HFFc6 (cell line): ENCODE measurements around the gene ADAMTS13. TPM values are rescaled to one million over a fixed set of nuclear protein-coding genes. Genes with fewer than 3 reads are reported as not detected.

Source experiments
- DNase-seq: peaks from one replicate; pipeline ENCODE4 v3.0.0-alpha.2; 2018
- H3K27ac Mint-ChIP-seq: 2 replicates; pipeline ENCODE4 v1.8.0; 2020; ENCODE audit warnings: mild to moderate bottlenecking, mixed read lengths
- H3K27me3 Mint-ChIP-seq: 2 replicates; pipeline ENCODE4 v1.8.0; 2021; ENCODE audit warnings: mild to moderate bottlenecking, moderate library complexity, mixed read lengths; ENCODE audit not compliant: insufficient read depth
- H3K36me3 Mint-ChIP-seq: 2 replicates; pipeline ENCODE4 v1.8.0; 2021; ENCODE audit warnings: low read depth, mixed read lengths
- H3K4me1 Mint-ChIP-seq: 2 replicates; pipeline ENCODE4 v1.8.0; 2020; ENCODE audit warnings: low read depth, mixed read lengths
- H3K4me3 Mint-ChIP-seq: 2 replicates; pipeline ENCODE4 v1.8.0; 2020; ENCODE audit warnings: mild to moderate bottlenecking, moderate library complexity, mixed read lengths
- H3K9me3 Mint-ChIP-seq: 2 replicates; pipeline ENCODE4 v1.8.0; 2020; ENCODE audit warnings: mild to moderate bottlenecking, mixed read lengths
- CTCF ChIP-seq: fragments of 200-600 bp; sonication (generic); IDR thresholded peaks from 2 replicates; pipeline ENCODE4 v1.5.0; 2021; ENCODE audit warnings: antibody characterized with exemption, mild to moderate bottlenecking
- total RNA-seq, 6 experiments: library from RNA; stranded (reverse); fragmentation: NEBNext Ultra II Directional; extraction: Animal tissue kit (Norgen Biotek cat#: 25700); gene quantifications; 2 replicates in 1 of 6; 3 replicates in 5 of 6; pipeline ENCODE4 v1.2.3, GENCODE V29; 2021

Gene ADAMTS13
- total RNA-seq, 6 experiments from 2014 or later: 0.41 to 1.2 (median 0.74) TPM

- Mint-ChIP-seq H3K27me3 (peaks cover 6% of the 10 kb centered on the region), H3K4me1 (peaks cover 25% of the 10 kb centered on the region), H3K36me3 (peaks cover 10% of the 10 kb centered on the region), H3K27ac (peak overlapping the region; percentile 43), H3K4me3 (peak overlapping the region; percentile 75), H3K9me3 (no peaks in the 10 kb centered on the region)
- peak; percentile 65 for DNase-seq
- no peak for TF ChIP-seq CTCF
Observed at GRCh38 chr9:133377721-133378216, 44.4 kb upstream of the ADAMTS13 start.

GRCh38 chr9:133378408-133378962, 43.7 kb upstream of the ADAMTS13 start:
- Mint-ChIP-seq H3K27ac (peak overlapping the region; percentile 43; the same call in 1 of the 2 replicates), H3K27me3 (peaks cover 6% of the 10 kb centered on the region), H3K36me3 (peaks cover 8% of the 10 kb centered on the region), H3K9me3 (no peaks in the 10 kb centered on the region), H3K4me1 (peaks cover 25% of the 10 kb centered on the region), H3K4me3 (no peak overlapping the region)
- DNase-seq: no peak
- TF ChIP-seq CTCF: no peak

GRCh38 chr9:133379153-133380086, 42.7 kb upstream of the ADAMTS13 start:
- peaks cover 8% of the 10 kb centered on the region for H3K36me3 Mint-ChIP-seq
- TF ChIP-seq CTCF: no peak
- DNase-seq: no peak
- H3K9me3 Mint-ChIP-seq: no peaks in the 10 kb centered on the region
- H3K27me3 Mint-ChIP-seq: peaks cover 6% of the 10 kb centered on the region
- H3K4me1 Mint-ChIP-seq: peaks cover 25% of the 10 kb centered on the region
- no peak overlapping the region for H3K4me3 Mint-ChIP-seq
- H3K27ac Mint-ChIP-seq: no peak overlapping the region

- no peaks in the 10 kb centered on the region for H3K27me3 Mint-ChIP-seq
- no peaks in the 10 kb centered on the region for H3K9me3 Mint-ChIP-seq
- no peak overlapping the region for H3K27ac Mint-ChIP-seq
- H3K4me3 Mint-ChIP-seq: no peak overlapping the region
- no peak for TF ChIP-seq CTCF
- no peaks in the 10 kb centered on the region for H3K36me3 Mint-ChIP-seq
- DNase-seq: no peak
- peaks cover 20% of the 10 kb centered on the region for H3K4me1 Mint-ChIP-seq
Observed at GRCh38 chr9:133380734-133381133, 41.4 kb upstream of the ADAMTS13 start.

- Mint-ChIP-seq H3K4me1 (peaks cover 12% of the 10 kb centered on the region), H3K9me3 (no peaks in the 10 kb centered on the region), H3K27me3 (no peaks in the 10 kb centered on the region), H3K4me3 (no peak overlapping the region), H3K27ac (no peak overlapping the region), H3K36me3 (no peaks in the 10 kb centered on the region)
- TF ChIP-seq CTCF: no peak
- no peak for DNase-seq
Observed at GRCh38 chr9:133382507-133383141, 39.5 kb upstream of the ADAMTS13 start.
